Measurements from ENCODE around the gene KRTAP5-8.

The KRTAP5-8 gene

GRCh38 chr11:71556018-71556417 is 18.2 kb downstream of the KRTAP5-8 start:
- no peak for DNase-seq (ENCODE audit: low read depth, low spot score)
- in situ Hi-C loops (cut with HindIII; ENCODE audit: low sequenced_read_pairs), result no loop called here
- no peak overlapping the region for H3K4me3 ChIP-seq (ENCODE audit: low read depth, low read length)
- no peak for TF ChIP-seq CTCF (IDR thresholded peaks at IDR 0.05; ENCODE audit: low read depth, low read length)

GRCh38 chr11:71557257-71557656 is 19.4 kb downstream of the KRTAP5-8 start:
- in situ Hi-C loops (cut with HindIII; ENCODE audit: low sequenced_read_pairs), result no loop called here
- no peak overlapping the region for H3K4me3 ChIP-seq (ENCODE audit: low read depth, low read length)
- no peak for DNase-seq (ENCODE audit: low read depth, low spot score)
- no peak for TF ChIP-seq CTCF (IDR thresholded peaks at IDR 0.05; ENCODE audit: low read depth, low read length)

- DNase-seq (ENCODE audit: low read depth, low spot score), result no peak
- no peak for TF ChIP-seq CTCF (IDR thresholded peaks at IDR 0.05; ENCODE audit: low read depth, low read length)
- in situ Hi-C loops (cut with HindIII; ENCODE audit: low sequenced_read_pairs), result no loop called here
- no peak overlapping the region for H3K4me3 ChIP-seq (ENCODE audit: low read depth, low read length)
These were observed 21.2 kb downstream of the KRTAP5-8 start for GRCh38 chr11:71558996-71559395.

- DNase-seq (ENCODE audit: low read depth, low spot score), result no peak
- no peak for TF ChIP-seq CTCF (IDR thresholded peaks at IDR 0.05; ENCODE audit: low read depth, low read length)
- in situ Hi-C loops (cut with HindIII; ENCODE audit: low sequenced_read_pairs), result no loop called here
- no peak overlapping the region for H3K4me3 ChIP-seq (ENCODE audit: low read depth, low read length)
These were observed 24.3 kb downstream of the KRTAP5-8 start for GRCh38 chr11:71562120-71562519.

GRCh38 chr11:71563406-71563805 is 25.6 kb downstream of the KRTAP5-8 start:
- DNase-seq (ENCODE audit: low read depth, low spot score), result peak; percentile 7
- no peak overlapping the region for H3K4me3 ChIP-seq (ENCODE audit: low read depth, low read length)
- TF ChIP-seq CTCF (IDR thresholded peaks at IDR 0.05; ENCODE audit: low read depth, low read length), result peak; percentile 37
- in situ Hi-C loops (cut with HindIII; ENCODE audit: low sequenced_read_pairs), result no loop called here

- no peak for DNase-seq (ENCODE audit: low read depth, low spot score)
- TF ChIP-seq CTCF (IDR thresholded peaks at IDR 0.05; ENCODE audit: low read depth, low read length), result no peak
- in situ Hi-C loops (cut with HindIII; ENCODE audit: low sequenced_read_pairs), result no loop called here
- no peak overlapping the region for H3K4me3 ChIP-seq (ENCODE audit: low read depth, low read length)
These were observed 26.6 kb downstream of the KRTAP5-8 start for GRCh38 chr11:71564430-71564829.

DNA sequence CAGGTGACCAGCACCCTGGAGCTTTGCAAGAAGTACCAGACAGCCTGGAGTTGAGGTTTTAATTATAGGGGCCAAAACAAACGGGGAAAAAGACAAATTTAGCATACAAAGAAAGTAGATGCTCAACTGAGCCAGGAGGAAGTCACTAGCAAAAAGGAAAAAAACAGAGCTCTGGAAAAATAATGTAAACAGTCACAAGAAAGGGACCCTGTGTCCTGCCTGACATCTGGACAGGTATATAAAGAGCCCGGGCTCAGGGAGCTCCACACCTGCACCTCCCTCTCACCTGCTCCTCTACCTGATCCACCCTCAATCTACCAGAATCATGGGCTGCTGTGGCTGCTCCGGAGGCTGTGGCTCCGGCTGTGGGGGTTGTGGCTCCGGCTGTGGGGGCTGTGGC is 27.4 kb downstream of the KRTAP5-8 start, which contains the start of gene KRTAP5-10:
KRTAP5-10 (plus strand) TSS at position 301 of the 400 bp plus-strand sequence; CDS start at position 326, 25 bp downstream.
- DNase-seq (ENCODE audit: low read depth, low spot score), result no peak
- in situ Hi-C loops (cut with HindIII; ENCODE audit: low sequenced_read_pairs), result no loop called here
- no peak for TF ChIP-seq CTCF (IDR thresholded peaks at IDR 0.05; ENCODE audit: low read depth, low read length)
- H3K4me3 ChIP-seq (ENCODE audit: low read depth, low read length), result no peak within 1 kb of the TSS
